ENCODE measurements around the gene THOC5.

The THOC5 gene

DNA sequence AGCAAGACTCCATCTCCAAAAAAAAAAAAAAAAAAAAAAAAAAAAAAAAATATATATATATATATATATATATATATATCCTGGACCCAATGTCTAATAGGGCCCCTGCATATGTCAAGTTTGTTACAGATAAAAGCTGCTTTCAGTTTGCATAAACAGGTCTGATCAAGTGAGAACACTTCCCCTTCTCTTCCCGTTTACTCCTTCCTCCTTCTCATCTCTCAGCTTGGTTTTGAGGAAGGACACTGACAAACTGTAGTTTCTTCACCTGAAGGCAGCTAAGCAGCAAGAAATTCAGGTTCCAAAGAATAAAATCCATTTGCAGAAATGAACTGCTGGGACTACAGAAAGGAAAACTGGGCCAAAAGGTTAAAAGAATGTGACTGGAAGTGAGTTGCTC lies 11.7 kb downstream of the THOC5 start:
- Histone ChIP-seq H3K27me3 (ENCODE audit: insufficient read depth, low read length, poor library complexity, severe bottlenecking) (no peaks in the 10 kb centered on the region), H3K9me3 (ENCODE audit: insufficient read depth, low read depth, low read length) (no peaks in the 10 kb centered on the region), H3K9ac (ENCODE audit: low read depth, low read length, poor library complexity, severe bottlenecking) (no peak overlapping the region), H3K4me2 (ENCODE audit: low read depth, low read length, poor library complexity, severe bottlenecking) (no peak overlapping the region), H3K79me2 (ENCODE audit: insufficient read depth, low read length) (no peaks in the 10 kb centered on the region), H4K20me1 (ENCODE audit: insufficient read depth, low read length, poor library complexity, severe bottlenecking) (no peaks in the 10 kb centered on the region), H3K9me2 (replicated peaks; ENCODE audit: low read depth, low read length) (no peaks in the 10 kb centered on the region), H2AFZ (ENCODE audit: low read length) (no peak overlapping the region), H3F3A (ENCODE audit: low read depth) (no peaks in the 10 kb centered on the region), H3K4me3 (ENCODE audit: low read length, poor library complexity, severe bottlenecking) (no peak overlapping the region), H3K4me1 (ENCODE audit: insufficient read depth, low read length, poor library complexity, severe bottlenecking) (peaks cover 5% of the 10 kb centered on the region), H3K36me3 (ENCODE audit: insufficient read depth, low read length) (peaks cover 58% of the 10 kb centered on the region)
- TF ChIP-seq, protein P1, sequence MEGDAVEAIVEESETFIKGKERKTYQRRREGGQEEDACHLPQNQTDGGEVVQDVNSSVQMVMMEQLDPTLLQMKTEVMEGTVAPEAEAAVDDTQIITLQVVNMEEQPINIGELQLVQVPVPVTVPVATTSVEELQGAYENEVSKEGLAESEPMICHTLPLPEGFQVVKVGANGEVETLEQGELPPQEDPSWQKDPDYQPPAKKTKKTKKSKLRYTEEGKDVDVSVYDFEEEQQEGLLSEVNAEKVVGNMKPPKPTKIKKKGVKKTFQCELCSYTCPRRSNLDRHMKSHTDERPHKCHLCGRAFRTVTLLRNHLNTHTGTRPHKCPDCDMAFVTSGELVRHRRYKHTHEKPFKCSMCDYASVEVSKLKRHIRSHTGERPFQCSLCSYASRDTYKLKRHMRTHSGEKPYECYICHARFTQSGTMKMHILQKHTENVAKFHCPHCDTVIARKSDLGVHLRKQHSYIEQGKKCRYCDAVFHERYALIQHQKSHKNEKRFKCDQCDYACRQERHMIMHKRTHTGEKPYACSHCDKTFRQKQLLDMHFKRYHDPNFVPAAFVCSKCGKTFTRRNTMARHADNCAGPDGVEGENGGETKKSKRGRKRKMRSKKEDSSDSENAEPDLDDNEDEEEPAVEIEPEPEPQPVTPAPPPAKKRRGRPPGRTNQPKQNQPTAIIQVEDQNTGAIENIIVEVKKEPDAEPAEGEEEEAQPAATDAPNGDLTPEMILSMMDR (conservative IDR thresholded peaks at IDR 0.05; ENCODE audit: low read length), result no peak
- TF ChIP-seq EZH2phosphoT487 (IDR thresholded peaks at IDR 0.05; ENCODE audit: borderline replicate concordance), result no peak

DNA sequence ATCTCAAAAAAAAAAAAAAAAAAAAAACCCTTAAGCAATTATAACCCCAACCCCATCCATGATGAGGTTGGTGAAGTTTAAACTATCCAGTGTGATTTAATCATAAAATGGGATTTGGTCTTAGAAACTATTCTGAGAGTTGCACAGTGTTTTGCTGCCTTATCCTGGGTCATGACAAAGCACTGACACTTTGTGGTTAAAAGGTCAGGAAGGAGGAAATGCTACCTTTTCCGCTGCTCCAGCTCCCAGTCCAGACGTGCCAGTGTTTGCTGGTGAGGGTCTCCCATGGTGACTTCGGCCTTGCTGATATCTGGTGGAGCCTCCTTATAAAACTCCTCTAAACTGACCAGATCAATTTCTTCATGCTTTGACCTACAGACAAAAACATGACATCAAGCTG lies 14.5 kb downstream of the THOC5 start:
- H3K27me3 ChIP-seq (ENCODE audit: insufficient read depth, low read length, poor library complexity, severe bottlenecking), result no peaks in the 10 kb centered on the region
- TF ChIP-seq EZH2phosphoT487 (IDR thresholded peaks at IDR 0.05; ENCODE audit: borderline replicate concordance), result no peak
- TF ChIP-seq, protein P1 (conservative IDR thresholded peaks at IDR 0.05; ENCODE audit: low read length), result no peak
- H4K20me1 ChIP-seq (ENCODE audit: insufficient read depth, low read length, poor library complexity, severe bottlenecking), result no peaks in the 10 kb centered on the region
- H3F3A ChIP-seq (ENCODE audit: low read depth), result no peaks in the 10 kb centered on the region
- H2AFZ ChIP-seq (ENCODE audit: low read length), result no peak overlapping the region
- H3K4me1 ChIP-seq (ENCODE audit: insufficient read depth, low read length, poor library complexity, severe bottlenecking), result peaks cover 22% of the 10 kb centered on the region
- no peak overlapping the region for H3K4me2 ChIP-seq (ENCODE audit: low read depth, low read length, poor library complexity, severe bottlenecking)
- H3K36me3 ChIP-seq (ENCODE audit: insufficient read depth, low read length), result peaks cover 68% of the 10 kb centered on the region
- no peak overlapping the region for H3K4me3 ChIP-seq (ENCODE audit: low read length, poor library complexity, severe bottlenecking)
- no peaks in the 10 kb centered on the region for H3K79me2 ChIP-seq (ENCODE audit: insufficient read depth, low read length)
- no peaks in the 10 kb centered on the region for H3K9me3 ChIP-seq (ENCODE audit: insufficient read depth, low read depth, low read length)
- H3K9ac ChIP-seq (ENCODE audit: low read depth, low read length, poor library complexity, severe bottlenecking), result no peak overlapping the region
- H3K9me2 ChIP-seq (replicated peaks; ENCODE audit: low read depth, low read length), result no peaks in the 10 kb centered on the region

DNA sequence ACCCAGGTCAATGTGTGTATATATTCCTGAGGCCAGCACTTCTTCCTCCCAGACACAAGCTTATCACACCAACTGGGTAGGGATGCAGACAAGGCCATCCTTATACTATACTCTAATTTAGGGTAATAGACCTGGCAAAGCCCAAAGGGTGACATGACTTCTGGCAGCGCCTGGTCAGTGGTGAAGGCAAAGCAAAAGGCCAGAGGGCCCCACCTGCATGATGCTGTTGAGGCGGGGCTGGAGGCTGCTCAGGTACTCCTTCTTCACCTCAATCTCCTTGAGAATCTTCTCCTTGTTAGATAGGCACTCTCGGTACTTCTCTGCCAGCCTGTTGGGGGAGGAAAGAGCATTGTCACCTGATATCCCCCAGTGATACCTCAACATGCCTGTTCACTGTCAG lies 17.1 kb downstream of the THOC5 start:
- no peak for TF ChIP-seq EZH2phosphoT487 (IDR thresholded peaks at IDR 0.05; ENCODE audit: borderline replicate concordance)
- TF ChIP-seq, protein P1 (conservative IDR thresholded peaks at IDR 0.05; ENCODE audit: low read length), result no peak
- Histone ChIP-seq H3K4me2 (ENCODE audit: low read depth, low read length, poor library complexity, severe bottlenecking) (peak overlapping the region; percentile 62), H3K79me2 (ENCODE audit: insufficient read depth, low read length) (no peaks in the 10 kb centered on the region), H4K20me1 (ENCODE audit: insufficient read depth, low read length, poor library complexity, severe bottlenecking) (no peaks in the 10 kb centered on the region), H3K36me3 (ENCODE audit: insufficient read depth, low read length) (peaks cover 76% of the 10 kb centered on the region), H3K9me2 (replicated peaks; ENCODE audit: low read depth, low read length) (no peaks in the 10 kb centered on the region), H3K27me3 (ENCODE audit: insufficient read depth, low read length, poor library complexity, severe bottlenecking) (no peaks in the 10 kb centered on the region), H3K9me3 (ENCODE audit: insufficient read depth, low read depth, low read length) (no peaks in the 10 kb centered on the region), H3K9ac (ENCODE audit: low read depth, low read length, poor library complexity, severe bottlenecking) (peak overlapping the region; percentile 25), H3F3A (ENCODE audit: low read depth) (no peaks in the 10 kb centered on the region), H2AFZ (ENCODE audit: low read length) (no peak overlapping the region), H3K4me1 (ENCODE audit: insufficient read depth, low read length, poor library complexity, severe bottlenecking) (peaks cover 22% of the 10 kb centered on the region), H3K4me3 (ENCODE audit: low read length, poor library complexity, severe bottlenecking) (peak overlapping the region; percentile 8)
